GM23338 (cell line): ENCODE data around the gene DGLUCY. TPM values are rescaled to one million over a fixed set of nuclear protein-coding genes. Genes with fewer than 3 reads are reported as not detected.

Experiments used
- ATAC-seq: fragments of 200-7000 bp; cut with Tn5 transposase; 3 replicates; pipeline ENCODE4 v1.9.1; 2020
- DNase-seq: peaks from one replicate; pipeline ENCODE4 v3.0.0-alpha.2; 2015; ENCODE audit warnings: low spot score
- H2AFZ ChIP-seq: fragments of 200-600 bp; sonication (generic); 2 replicates; pipeline ENCODE4 v1.8.0; 2016; ENCODE audit warnings: antibody characterized with exemption, mild to moderate bottlenecking, moderate library complexity
- H3F3A ChIP-seq: fragments of 200-600 bp; sonication (generic); replicated peaks from 2 replicates; pipeline ENCODE4 v1.8.0; 2017; ENCODE audit warnings: antibody characterized with exemption, mixed run types, low read depth
- H3K27ac ChIP-seq: fragments of 200-600 bp; sonication (generic); 2 replicates; pipeline ENCODE4 v1.6.1; 2016; ENCODE audit warnings: low read depth
- H3K27me3 ChIP-seq: fragments of 200-600 bp; sonication (generic); 2 replicates; pipeline ENCODE4 v1.8.0; 2016; ENCODE audit warnings: mild to moderate bottlenecking, mixed run types, moderate library complexity; ENCODE audit not compliant: insufficient read depth
- H3K36me3 ChIP-seq: fragments of 200-600 bp; sonication (generic); 2 replicates; pipeline ENCODE4 v1.8.0; 2016; ENCODE audit warnings: mild to moderate bottlenecking; ENCODE audit not compliant: insufficient read depth
- H3K4me1 ChIP-seq: fragments of 200-600 bp; sonication (generic); 2 replicates; pipeline ENCODE4 v1.8.0; 2016; ENCODE audit warnings: mild to moderate bottlenecking, moderate library complexity; ENCODE audit not compliant: insufficient read depth
- H3K4me2 ChIP-seq: fragments of 200-600 bp; sonication (generic); 2 replicates; pipeline ENCODE4 v1.7.1; 2017; ENCODE audit warnings: mixed run types
- H3K4me3 ChIP-seq: fragments of 200-600 bp; sonication (generic); 2 replicates; pipeline ENCODE4 v1.6.1; 2016; ENCODE audit warnings: mixed run types
- H3K79me2 ChIP-seq: fragments of 200-600 bp; sonication (generic); replicated peaks from 2 replicates; pipeline ENCODE4 v1.8.0; 2017; ENCODE audit warnings: mild to moderate bottlenecking; ENCODE audit not compliant: insufficient read depth
- H3K9me2 ChIP-seq: fragments of 200-600 bp; sonication (generic); 2 replicates; pipeline ENCODE4 v1.8.0; 2017; ENCODE audit not compliant: insufficient read depth
- H4K20me1 ChIP-seq: fragments of 200-600 bp; sonication (generic); replicated peaks from 2 replicates; pipeline ENCODE4 v1.8.0; 2017; ENCODE audit warnings: mild to moderate bottlenecking; ENCODE audit not compliant: insufficient read depth
- H3K27ac Mint-ChIP-seq: 2 replicates; pipeline ENCODE4 v1.8.0; 2020; ENCODE audit warnings: inconsistent platforms, mild to moderate bottlenecking, moderate library complexity, mixed read lengths
- H3K27me3 Mint-ChIP-seq: 3 replicates; pipeline ENCODE4 v1.8.0; 2022; ENCODE audit warnings: low read depth, mild to moderate bottlenecking, moderate library complexity, mixed read lengths, inconsistent platforms; ENCODE audit not compliant: insufficient read depth, poor library complexity
- H3K36me3 Mint-ChIP-seq: 3 replicates; pipeline ENCODE4 v1.8.0; 2021; ENCODE audit warnings: low read depth, mild to moderate bottlenecking, inconsistent platforms, moderate library complexity, mixed read lengths
- H3K4me1 Mint-ChIP-seq: 3 replicates; pipeline ENCODE4 v1.8.0; 2020; ENCODE audit warnings: mild to moderate bottlenecking, inconsistent platforms, mixed read lengths
- H3K4me3 Mint-ChIP-seq: 3 replicates; pipeline ENCODE4 v1.8.0; 2021; ENCODE audit warnings: moderate library complexity, mild to moderate bottlenecking, inconsistent platforms, mixed read lengths
- H3K9me3 Mint-ChIP-seq: 3 replicates; pipeline ENCODE4 v1.8.0; 2020; ENCODE audit warnings: moderate library complexity, mild to moderate bottlenecking, inconsistent platforms, mixed read lengths
- CREB1 ChIP-seq: fragments of 250-450 bp; sonication (Bioruptor Pico); IDR thresholded peaks from 2 replicates; pipeline ENCODE4 v1.5.0; 2020; ENCODE audit warnings: low read depth, mild to moderate bottlenecking, moderate library complexity
- EZH2 ChIP-seq: fragments of 200-600 bp; sonication (generic); IDR thresholded peaks from one replicate; pipeline ENCODE4 v1.8.0; 2017; ENCODE audit warnings: antibody characterized with exemption, mild to moderate bottlenecking, low read depth; ENCODE audit not compliant: unreplicated experiment
- EZH2phosphoT487 ChIP-seq: fragments of 200-600 bp; sonication (generic); IDR thresholded peaks from one replicate; pipeline ENCODE4 v1.8.1; 2018; ENCODE audit warnings: antibody characterized with exemption; ENCODE audit not compliant: unreplicated experiment
- JUNB ChIP-seq: IDR thresholded peaks from one replicate; pipeline ENCODE4 v1.6.1; 2016; ENCODE audit warnings: antibody characterized with exemption; ENCODE audit not compliant: unreplicated experiment
- NANOG ChIP-seq: IDR thresholded peaks from 2 replicates; pipeline ENCODE4 v1.6.1; 2016; ENCODE audit warnings: antibody characterized with exemption, borderline replicate concordance
- POLR2AphosphoS5 ChIP-seq: IDR thresholded peaks from 2 replicates; pipeline ENCODE4 v1.6.1; 2016; ENCODE audit warnings: antibody characterized with exemption, low read depth
- STAT1 ChIP-seq: IDR thresholded peaks from one replicate; pipeline ENCODE4 v1.6.1; 2016; ENCODE audit warnings: antibody characterized with exemption; ENCODE audit not compliant: unreplicated experiment
- ZNF114 ChIP-seq: fragments of 250-450 bp; sonication (Bioruptor Pico); IDR thresholded peaks from 2 replicates; pipeline ENCODE4 v1.5.0; 2020; ENCODE audit warnings: mild to moderate bottlenecking, moderate library complexity
- ZNF331 ChIP-seq: fragments of 250-450 bp; sonication (Bioruptor Pico); IDR thresholded peaks from 2 replicates; pipeline ENCODE4 v1.5.0; 2020; ENCODE audit warnings: low read depth, mild to moderate bottlenecking, moderate library complexity
- polyA plus RNA-seq: library from polyadenylated mRNA; unstranded; fragments of >200 nt; fragmentation: Nextera tagmentation; extraction: Ambion mirVana; gene quantifications from 2 replicates; pipeline ENCODE4 v1.2.1, GENCODE V29; 2016
- total RNA-seq: library from RNA; depleted of rRNA; stranded (reverse); fragments of >200 nt; shearing (Covaris generic); gene quantifications from 2 replicates; pipeline ENCODE4 v1.2.3, GENCODE V29; 2014
- TF ChIP-seq, protein P1 (sequence below): fragments of 250-450 bp; sonication (Bioruptor Pico); IDR thresholded peaks from 2 replicates; pipeline ENCODE4 v1.5.0; 2020; ENCODE audit warnings: mild to moderate bottlenecking, moderate library complexity
- TF ChIP-seq, protein P2 (sequence below): IDR thresholded peaks from one replicate; pipeline ENCODE4 v1.6.1; 2018; ENCODE audit warnings: antibody characterized with exemption; ENCODE audit not compliant: unreplicated experiment
- TF ChIP-seq, protein P3 (sequence below): IDR thresholded peaks from 2 replicates; pipeline ENCODE4 v1.6.1; 2016; ENCODE audit warnings: antibody characterized with exemption
- TF ChIP-seq, protein P4 (sequence below), 2 experiments: fragments of 200-600 bp in 1 of 2; sonication (generic) in 1 of 2; conservative IDR thresholded peaks; 2 replicates each; pipeline versions ENCODE4 v1.5.1 to v1.6.1; 2016 to 2017; ENCODE audit warnings: antibody characterized with exemption in 2 of 2, low read depth in 2 of 2, mild to moderate bottlenecking in 2 of 2, moderate library complexity in 1 of 2

The DGLUCY gene
- total and polyA plus RNA-seq, 2 experiments from 2014 or later = 14.6 to 31.6 TPM

DNA sequence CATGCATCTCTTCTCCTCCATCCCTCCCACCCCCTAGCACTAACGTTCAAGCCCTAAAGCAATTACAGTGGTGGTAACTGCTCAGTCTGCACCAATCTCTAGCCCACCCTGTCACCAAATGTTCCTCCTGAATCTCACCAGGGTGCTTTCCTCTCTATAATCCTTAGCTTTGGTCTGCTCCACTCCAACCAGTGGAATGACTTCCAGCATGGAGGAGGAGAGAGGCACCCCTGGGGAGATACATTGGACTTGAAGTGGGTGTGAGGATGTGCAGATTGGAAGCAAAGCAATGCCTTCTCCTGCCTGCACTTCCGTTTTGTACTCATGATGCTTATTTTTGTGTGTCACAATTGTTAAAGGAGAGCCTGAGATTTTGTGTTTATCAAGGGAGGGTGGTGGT lies 29.4 kb upstream of the DGLUCY start:
- Mint-ChIP-seq H3K4me1 (no peaks in the 10 kb centered on the region), H3K27me3 (peaks cover 4% of the 10 kb centered on the region), H3K36me3 (no peaks in the 10 kb centered on the region; the same call in 2 of the 3 replicates), H3K9me3 (peaks cover 3% of the 10 kb centered on the region; the same call in 2 of the 3 replicates), H3K4me3 (no peak overlapping the region), H3K27ac (no peak overlapping the region)
- Histone ChIP-seq H3K27ac (no peak overlapping the region), H4K20me1 (no peaks in the 10 kb centered on the region), H3K4me2 (no peak overlapping the region), H3K79me2 (no peaks in the 10 kb centered on the region), H2AFZ (no peak overlapping the region), H3K27me3 (no peaks in the 10 kb centered on the region), H3K4me3 (no peak overlapping the region), H3K4me1 (no peaks in the 10 kb centered on the region), H3K36me3 (no peaks in the 10 kb centered on the region), H3F3A (no peaks in the 10 kb centered on the region), H3K9me2 (no peaks in the 10 kb centered on the region)
- TF ChIP-seq JUNB (no peak), ZNF331 (CRISPR knock-in tag) (no peak), CREB1 (CRISPR knock-in tag) (no peak), POLR2AphosphoS5 (no peak), EZH2phosphoT487 (no peak), EZH2 (no peak), ZNF114 (CRISPR knock-in tag) (no peak), STAT1 (no peak), NANOG (no peak)
- TF ChIP-seq, protein P1, sequence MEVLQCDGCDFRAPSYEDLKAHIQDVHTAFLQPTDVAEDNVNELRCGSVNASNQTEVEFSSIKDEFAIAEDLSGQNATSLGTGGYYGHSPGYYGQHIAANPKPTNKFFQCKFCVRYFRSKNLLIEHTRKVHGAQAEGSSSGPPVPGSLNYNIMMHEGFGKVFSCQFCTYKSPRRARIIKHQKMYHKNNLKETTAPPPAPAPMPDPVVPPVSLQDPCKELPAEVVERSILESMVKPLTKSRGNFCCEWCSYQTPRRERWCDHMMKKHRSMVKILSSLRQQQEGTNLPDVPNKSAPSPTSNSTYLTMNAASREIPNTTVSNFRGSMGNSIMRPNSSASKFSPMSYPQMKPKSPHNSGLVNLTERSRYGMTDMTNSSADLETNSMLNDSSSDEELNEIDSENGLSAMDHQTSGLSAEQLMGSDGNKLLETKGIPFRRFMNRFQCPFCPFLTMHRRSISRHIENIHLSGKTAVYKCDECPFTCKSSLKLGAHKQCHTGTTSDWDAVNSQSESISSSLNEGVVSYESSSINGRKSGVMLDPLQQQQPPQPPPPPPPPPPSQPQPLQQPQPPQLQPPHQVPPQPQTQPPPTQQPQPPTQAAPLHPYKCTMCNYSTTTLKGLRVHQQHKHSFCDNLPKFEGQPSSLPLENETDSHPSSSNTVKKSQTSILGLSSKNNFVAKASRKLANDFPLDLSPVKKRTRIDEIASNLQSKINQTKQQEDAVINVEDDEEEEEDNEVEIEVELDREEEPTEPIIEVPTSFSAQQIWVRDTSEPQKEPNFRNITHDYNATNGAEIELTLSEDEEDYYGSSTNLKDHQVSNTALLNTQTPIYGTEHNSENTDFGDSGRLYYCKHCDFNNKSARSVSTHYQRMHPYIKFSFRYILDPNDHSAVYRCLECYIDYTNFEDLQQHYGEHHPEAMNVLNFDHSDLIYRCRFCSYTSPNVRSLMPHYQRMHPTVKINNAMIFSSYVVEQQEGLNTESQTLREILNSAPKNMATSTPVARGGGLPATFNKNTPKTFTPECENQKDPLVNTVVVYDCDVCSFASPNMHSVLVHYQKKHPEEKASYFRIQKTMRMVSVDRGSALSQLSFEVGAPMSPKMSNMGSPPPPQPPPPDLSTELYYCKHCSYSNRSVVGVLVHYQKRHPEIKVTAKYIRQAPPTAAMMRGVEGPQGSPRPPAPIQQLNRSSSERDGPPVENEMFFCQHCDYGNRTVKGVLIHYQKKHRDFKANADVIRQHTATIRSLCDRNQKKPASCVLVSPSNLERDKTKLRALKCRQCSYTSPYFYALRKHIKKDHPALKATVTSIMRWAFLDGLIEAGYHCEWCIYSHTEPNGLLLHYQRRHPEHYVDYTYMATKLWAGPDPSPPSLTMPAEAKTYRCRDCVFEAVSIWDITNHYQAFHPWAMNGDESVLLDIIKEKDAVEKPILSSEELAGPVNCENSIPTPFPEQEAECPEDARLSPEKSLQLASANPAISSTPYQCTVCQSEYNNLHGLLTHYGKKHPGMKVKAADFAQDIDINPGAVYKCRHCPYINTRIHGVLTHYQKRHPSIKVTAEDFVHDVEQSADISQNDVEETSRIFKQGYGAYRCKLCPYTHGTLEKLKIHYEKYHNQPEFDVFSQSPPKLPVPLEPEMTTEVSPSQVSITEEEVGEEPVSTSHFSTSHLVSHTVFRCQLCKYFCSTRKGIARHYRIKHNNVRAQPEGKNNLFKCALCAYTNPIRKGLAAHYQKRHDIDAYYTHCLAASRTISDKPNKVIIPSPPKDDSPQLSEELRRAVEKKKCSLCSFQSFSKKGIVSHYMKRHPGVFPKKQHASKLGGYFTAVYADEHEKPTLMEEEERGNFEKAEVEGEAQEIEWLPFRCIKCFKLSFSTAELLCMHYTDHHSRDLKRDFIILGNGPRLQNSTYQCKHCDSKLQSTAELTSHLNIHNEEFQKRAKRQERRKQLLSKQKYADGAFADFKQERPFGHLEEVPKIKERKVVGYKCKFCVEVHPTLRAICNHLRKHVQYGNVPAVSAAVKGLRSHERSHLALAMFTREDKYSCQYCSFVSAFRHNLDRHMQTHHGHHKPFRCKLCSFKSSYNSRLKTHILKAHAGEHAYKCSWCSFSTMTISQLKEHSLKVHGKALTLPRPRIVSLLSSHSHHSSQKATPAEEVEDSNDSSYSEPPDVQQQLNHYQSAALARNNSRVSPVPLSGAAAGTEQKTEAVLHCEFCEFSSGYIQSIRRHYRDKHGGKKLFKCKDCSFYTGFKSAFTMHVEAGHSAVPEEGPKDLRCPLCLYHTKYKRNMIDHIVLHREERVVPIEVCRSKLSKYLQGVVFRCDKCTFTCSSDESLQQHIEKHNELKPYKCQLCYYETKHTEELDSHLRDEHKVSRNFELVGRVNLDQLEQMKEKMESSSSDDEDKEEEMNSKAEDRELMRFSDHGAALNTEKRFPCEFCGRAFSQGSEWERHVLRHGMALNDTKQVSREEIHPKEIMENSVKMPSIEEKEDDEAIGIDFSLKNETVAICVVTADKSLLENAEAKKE (CRISPR knock-in tag) = no peak
- TF ChIP-seq, protein P2, sequence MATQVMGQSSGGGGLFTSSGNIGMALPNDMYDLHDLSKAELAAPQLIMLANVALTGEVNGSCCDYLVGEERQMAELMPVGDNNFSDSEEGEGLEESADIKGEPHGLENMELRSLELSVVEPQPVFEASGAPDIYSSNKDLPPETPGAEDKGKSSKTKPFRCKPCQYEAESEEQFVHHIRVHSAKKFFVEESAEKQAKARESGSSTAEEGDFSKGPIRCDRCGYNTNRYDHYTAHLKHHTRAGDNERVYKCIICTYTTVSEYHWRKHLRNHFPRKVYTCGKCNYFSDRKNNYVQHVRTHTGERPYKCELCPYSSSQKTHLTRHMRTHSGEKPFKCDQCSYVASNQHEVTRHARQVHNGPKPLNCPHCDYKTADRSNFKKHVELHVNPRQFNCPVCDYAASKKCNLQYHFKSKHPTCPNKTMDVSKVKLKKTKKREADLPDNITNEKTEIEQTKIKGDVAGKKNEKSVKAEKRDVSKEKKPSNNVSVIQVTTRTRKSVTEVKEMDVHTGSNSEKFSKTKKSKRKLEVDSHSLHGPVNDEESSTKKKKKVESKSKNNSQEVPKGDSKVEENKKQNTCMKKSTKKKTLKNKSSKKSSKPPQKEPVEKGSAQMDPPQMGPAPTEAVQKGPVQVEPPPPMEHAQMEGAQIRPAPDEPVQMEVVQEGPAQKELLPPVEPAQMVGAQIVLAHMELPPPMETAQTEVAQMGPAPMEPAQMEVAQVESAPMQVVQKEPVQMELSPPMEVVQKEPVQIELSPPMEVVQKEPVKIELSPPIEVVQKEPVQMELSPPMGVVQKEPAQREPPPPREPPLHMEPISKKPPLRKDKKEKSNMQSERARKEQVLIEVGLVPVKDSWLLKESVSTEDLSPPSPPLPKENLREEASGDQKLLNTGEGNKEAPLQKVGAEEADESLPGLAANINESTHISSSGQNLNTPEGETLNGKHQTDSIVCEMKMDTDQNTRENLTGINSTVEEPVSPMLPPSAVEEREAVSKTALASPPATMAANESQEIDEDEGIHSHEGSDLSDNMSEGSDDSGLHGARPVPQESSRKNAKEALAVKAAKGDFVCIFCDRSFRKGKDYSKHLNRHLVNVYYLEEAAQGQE = no peak
- TF ChIP-seq, protein P3, sequence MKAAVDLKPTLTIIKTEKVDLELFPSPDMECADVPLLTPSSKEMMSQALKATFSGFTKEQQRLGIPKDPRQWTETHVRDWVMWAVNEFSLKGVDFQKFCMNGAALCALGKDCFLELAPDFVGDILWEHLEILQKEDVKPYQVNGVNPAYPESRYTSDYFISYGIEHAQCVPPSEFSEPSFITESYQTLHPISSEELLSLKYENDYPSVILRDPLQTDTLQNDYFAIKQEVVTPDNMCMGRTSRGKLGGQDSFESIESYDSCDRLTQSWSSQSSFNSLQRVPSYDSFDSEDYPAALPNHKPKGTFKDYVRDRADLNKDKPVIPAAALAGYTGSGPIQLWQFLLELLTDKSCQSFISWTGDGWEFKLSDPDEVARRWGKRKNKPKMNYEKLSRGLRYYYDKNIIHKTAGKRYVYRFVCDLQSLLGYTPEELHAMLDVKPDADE = no peak
- TF ChIP-seq, protein P4, sequence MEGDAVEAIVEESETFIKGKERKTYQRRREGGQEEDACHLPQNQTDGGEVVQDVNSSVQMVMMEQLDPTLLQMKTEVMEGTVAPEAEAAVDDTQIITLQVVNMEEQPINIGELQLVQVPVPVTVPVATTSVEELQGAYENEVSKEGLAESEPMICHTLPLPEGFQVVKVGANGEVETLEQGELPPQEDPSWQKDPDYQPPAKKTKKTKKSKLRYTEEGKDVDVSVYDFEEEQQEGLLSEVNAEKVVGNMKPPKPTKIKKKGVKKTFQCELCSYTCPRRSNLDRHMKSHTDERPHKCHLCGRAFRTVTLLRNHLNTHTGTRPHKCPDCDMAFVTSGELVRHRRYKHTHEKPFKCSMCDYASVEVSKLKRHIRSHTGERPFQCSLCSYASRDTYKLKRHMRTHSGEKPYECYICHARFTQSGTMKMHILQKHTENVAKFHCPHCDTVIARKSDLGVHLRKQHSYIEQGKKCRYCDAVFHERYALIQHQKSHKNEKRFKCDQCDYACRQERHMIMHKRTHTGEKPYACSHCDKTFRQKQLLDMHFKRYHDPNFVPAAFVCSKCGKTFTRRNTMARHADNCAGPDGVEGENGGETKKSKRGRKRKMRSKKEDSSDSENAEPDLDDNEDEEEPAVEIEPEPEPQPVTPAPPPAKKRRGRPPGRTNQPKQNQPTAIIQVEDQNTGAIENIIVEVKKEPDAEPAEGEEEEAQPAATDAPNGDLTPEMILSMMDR (conservative IDR thresholded peaks at IDR 0.05; ENCODE audit: low read depth in 2 of 2) = no peak
- ATAC-seq = no peak
- DNase-seq = no peak
